Measurements from ENCODE around the gene CATSPER2.
"Not testable (repeated sequence)": the region's sequence is repeated elsewhere in the genome, so short reads cannot be mapped to it uniquely, and the experiment has no call there.

Gene CATSPER2

DNA sequence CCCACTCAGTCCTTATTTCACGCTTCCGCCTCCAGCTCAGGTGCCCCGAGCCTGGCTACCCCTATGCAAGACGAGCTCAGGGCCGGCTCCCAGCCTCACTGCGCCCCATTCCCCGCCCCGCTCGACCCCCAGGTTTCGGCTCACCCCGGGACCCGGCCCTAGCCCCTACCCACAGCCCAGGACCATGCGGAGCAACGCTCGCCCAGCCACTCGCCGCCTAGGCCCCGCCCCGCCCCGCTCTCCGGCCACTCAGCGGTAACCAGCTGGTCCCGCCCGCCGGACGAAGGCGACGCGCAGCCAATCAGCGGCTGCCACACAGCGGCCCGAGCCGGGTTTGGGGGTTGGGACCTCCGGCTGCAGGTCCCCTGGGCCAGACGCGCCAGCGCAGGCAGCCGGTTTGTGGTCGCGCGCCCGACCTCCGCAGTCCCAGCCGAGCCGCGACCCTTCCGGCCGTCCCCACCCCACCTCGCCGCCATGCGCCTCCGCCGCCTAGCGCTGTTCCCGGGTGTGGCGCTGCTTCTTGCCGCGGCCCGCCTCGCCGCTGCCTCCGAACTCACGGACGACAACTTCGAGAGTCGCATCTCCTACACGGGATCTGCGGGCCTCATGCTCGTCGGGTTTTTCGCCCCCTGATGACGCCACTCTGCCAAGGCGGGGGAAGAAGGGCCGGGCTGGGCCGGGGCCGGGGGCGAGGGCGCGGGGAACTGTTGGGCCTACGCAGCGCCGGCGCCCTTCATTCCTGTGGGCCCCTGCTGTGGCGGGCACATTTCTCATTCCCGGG, at the start of gene CATSPER2:
Gene CATSPER2, minus strand, starts transcription at position 196 of the 781 bp plus-strand sequence. CDS start 783 bp downstream, outside the sequence.
- no peak within 1 kb of the TSS for H3K27ac Mint-ChIP-seq

DNA sequence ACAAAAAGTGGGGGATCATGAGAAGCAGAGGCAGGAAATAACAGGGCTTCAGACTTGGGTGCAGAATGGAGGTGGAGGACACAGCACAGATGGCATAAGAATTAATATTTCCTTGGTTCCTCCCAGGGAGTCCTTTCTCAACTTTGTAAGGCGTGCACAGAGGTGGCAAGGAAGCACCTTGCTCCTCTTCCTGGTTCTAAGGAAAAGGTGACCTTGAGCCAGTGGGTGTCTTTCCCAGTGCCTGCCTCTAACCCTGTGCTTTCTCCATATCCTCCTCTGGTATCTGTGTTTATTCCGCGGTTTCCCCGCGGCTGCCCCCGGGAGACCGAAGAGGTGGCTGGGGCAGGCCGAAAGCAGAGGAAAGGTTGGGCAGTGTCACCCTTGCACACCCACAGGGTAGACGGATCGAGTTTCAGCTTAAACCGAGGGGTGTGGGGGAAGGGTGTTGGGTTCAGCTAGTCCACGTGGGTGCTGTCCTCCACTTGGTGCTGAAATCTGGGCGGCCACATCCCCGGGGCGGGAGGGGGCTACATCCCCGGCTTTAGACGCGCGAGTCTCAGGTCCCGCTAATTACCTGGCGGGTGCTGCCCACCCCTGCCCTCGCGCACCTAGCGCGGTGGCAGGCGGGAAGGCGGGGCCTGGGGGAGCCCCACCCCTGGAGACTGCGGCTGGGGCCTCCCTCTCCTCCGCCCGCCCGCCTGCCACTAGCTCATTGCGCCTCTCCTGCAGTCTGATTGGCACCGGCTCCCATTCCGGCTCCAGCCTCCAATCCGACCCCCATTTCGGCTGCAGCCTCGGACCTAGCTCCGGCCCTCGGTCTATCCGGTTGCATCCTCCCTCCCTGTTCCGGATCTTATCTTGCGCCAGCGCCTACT, 44.7 kb upstream of the CATSPER2 start, which contains the start of gene CKMT1A:
Gene CKMT1A, plus strand, starts transcription at position 712 of the 875 bp plus-strand sequence. CDS start 192 bp downstream, outside the sequence.
- not testable (repeated sequence) for DNase-seq; H3K9me3 Mint-ChIP-seq; H3K36me3 Mint-ChIP-seq (ENCODE audit: low read depth); H3K27ac Mint-ChIP-seq; H3K27me3 Mint-ChIP-seq (ENCODE audit: low read depth, poor library complexity); H3K4me3 Mint-ChIP-seq; H3K4me1 Mint-ChIP-seq

More for the DNA sequence above, at the start of gene CATSPER2:
- H3K36me3 Mint-ChIP-seq (ENCODE audit: low read depth), result peaks cover 31% of the 10 kb centered on the region
- H3K9me3 Mint-ChIP-seq, result peaks cover 24% of the 10 kb centered on the region
- TF ChIP-seq, protein P1, sequence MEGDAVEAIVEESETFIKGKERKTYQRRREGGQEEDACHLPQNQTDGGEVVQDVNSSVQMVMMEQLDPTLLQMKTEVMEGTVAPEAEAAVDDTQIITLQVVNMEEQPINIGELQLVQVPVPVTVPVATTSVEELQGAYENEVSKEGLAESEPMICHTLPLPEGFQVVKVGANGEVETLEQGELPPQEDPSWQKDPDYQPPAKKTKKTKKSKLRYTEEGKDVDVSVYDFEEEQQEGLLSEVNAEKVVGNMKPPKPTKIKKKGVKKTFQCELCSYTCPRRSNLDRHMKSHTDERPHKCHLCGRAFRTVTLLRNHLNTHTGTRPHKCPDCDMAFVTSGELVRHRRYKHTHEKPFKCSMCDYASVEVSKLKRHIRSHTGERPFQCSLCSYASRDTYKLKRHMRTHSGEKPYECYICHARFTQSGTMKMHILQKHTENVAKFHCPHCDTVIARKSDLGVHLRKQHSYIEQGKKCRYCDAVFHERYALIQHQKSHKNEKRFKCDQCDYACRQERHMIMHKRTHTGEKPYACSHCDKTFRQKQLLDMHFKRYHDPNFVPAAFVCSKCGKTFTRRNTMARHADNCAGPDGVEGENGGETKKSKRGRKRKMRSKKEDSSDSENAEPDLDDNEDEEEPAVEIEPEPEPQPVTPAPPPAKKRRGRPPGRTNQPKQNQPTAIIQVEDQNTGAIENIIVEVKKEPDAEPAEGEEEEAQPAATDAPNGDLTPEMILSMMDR (IDR thresholded peaks at IDR 0.05), result no peak
- DNase-seq, result no peak
- H3K4me1 Mint-ChIP-seq, result no peaks in the 10 kb centered on the region
- no peak within 1 kb of the TSS for H3K4me3 Mint-ChIP-seq
- no peaks in the 10 kb centered on the region for H3K27me3 Mint-ChIP-seq (ENCODE audit: low read depth, poor library complexity)

DNA sequence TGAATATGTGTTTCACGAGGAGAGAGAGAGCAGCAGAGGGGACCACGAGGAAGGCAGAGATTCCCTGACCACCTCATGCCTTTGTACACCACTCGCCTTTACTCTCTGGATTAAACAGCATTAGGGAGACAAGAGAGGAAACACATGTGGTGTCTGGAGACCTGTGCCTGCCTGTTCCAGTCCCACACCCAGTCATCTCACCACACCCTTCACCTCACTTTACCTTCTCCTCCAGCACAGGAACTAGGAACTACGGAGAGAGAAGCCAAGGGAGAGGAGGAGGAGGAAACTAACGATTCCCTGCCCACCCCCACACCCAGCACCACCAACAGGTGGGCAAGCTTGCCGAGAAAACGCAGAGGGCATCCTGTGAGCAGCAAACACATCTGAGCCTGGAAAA, 44.0 kb upstream of the CATSPER2 start:
- H3K4me3 Mint-ChIP-seq; DNase-seq; H3K4me1 Mint-ChIP-seq; H3K9me3 Mint-ChIP-seq; H3K27ac Mint-ChIP-seq; H3K36me3 Mint-ChIP-seq (ENCODE audit: low read depth); H3K27me3 Mint-ChIP-seq (ENCODE audit: low read depth, poor library complexity): not testable (repeated sequence)

DNA sequence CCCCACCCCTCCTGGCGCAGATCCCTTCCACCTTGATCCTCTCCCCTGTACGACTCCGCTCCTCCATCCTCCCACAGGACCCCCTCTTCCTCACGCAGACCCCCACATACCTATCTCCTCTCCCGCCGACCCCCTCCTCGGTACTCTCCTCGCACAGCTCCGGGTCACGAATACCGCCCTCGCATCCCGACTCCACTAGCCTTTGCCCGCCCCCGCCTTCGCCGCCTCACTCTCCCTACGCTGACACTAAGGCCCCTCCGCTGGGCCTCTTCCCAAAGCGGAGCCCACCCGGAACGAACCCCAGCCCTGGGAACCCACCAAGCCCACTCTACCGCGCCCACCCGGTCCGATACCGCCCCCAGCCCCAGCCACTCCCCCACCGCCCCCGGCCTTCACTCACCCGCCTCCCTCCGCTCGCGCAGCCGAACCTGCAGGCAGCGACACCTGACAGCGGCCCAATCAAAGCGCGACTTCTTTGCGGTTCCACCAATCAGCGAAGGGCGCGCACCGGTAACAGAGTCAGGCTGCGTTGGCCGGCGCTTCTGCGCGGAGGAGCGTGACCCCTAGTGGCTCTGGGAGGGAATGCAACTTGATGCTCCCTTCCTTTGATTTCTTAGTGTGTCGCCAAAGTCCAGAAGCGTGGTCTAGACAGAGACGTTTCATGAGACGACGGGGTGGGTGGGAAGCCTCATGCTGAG, 41.1 kb upstream of the CATSPER2 start:
- H3K4me1 Mint-ChIP-seq; H3K27ac Mint-ChIP-seq; DNase-seq; H3K4me3 Mint-ChIP-seq; H3K9me3 Mint-ChIP-seq; H3K36me3 Mint-ChIP-seq (ENCODE audit: low read depth); H3K27me3 Mint-ChIP-seq (ENCODE audit: low read depth, poor library complexity): not testable (repeated sequence)

DNA sequence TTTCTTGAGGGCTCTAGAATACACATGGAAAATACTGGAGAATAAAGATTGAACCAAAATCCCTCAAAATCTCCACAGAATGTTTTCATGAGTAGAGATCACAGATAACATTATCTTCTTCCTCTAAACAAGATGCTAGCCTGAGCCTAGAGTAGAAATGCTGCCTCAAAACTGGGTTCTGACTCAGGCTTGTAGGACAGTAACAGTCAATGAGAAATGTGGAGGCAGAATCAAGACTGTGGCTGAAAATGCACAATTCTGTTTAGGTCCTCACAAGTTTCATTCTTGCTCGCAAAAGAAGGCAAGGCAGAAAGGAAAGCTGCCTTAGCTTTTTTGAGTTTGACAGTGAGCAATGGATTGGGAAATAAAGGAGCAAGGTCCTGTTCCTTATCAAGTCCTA, 25.5 kb upstream of the CATSPER2 start:
- H3K4me3 Mint-ChIP-seq; H3K27me3 Mint-ChIP-seq (ENCODE audit: low read depth, poor library complexity); H3K36me3 Mint-ChIP-seq (ENCODE audit: low read depth); H3K9me3 Mint-ChIP-seq; H3K4me1 Mint-ChIP-seq; DNase-seq; H3K27ac Mint-ChIP-seq: not testable (repeated sequence)

DNA sequence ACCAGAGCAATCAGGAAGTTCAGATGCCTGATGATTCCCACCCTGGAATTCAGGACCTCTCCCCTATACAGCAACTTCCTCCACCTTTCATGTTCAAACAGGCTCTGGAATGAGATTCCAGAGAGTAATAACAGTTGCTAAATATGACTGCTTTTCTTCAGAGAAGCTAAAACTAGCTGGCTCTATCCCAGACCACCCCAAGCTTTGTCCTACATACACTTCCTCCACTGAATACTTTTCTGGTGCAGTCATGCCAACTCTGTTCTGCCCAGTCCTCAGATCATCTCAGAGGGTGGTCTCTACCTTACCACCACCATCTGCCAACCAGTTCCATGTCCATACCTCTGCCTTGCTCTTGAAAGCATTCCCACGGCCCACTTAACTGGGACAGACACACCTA, 17.5 kb upstream of the CATSPER2 start:
- H3K4me3 Mint-ChIP-seq; H3K9me3 Mint-ChIP-seq; H3K36me3 Mint-ChIP-seq (ENCODE audit: low read depth): not testable (repeated sequence)

DNA sequence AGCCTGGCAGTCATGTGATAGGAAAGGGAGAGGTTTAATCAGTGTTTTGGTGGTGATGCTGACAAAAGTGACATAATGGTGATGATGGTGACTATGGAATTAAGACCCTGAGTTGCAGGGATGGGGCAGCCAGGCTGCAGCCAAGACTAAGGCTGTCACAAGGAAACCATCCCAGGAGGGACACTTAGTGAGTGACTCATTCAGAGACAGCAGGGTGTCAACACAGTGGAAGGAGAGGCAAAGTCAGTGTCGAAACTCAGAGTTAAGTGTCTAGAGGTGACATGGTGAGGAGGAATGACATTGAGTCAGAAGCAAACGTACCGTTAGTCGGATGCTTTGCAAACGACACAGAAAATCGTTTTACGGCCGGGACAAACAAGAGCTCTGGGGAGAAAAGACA, 14.7 kb upstream of the CATSPER2 start:
- not testable (repeated sequence) for H3K36me3 Mint-ChIP-seq (ENCODE audit: low read depth); DNase-seq; H3K27ac Mint-ChIP-seq; H3K27me3 Mint-ChIP-seq (ENCODE audit: low read depth, poor library complexity); H3K9me3 Mint-ChIP-seq; H3K4me3 Mint-ChIP-seq; H3K4me1 Mint-ChIP-seq

More for the DNA sequence above, 17.5 kb upstream of the CATSPER2 start:
- not testable (repeated sequence) for DNase-seq; H3K27me3 Mint-ChIP-seq (ENCODE audit: low read depth, poor library complexity); H3K27ac Mint-ChIP-seq; H3K4me1 Mint-ChIP-seq

DNA sequence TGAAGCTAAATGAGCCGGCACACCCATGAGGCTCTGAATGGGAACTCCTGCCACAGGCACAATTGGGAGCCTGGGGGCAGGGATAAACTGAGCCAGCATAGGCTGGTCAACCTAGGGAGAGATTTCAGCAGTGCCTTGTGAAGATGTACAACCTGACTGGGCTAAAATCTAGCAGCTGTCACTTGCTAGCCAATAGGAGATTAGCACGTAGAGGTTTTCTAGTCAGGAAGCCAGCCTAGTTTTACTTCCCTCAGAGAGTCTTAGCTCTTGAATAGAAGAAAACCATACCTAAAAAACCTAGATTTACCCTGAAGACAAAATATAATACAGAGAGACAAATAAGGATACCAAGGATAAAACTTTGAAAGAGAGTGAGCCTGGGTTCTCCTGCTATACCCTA, 13.6 kb upstream of the CATSPER2 start:
- not testable (repeated sequence) for H3K9me3 Mint-ChIP-seq; H3K4me3 Mint-ChIP-seq; DNase-seq; H3K4me1 Mint-ChIP-seq; H3K27ac Mint-ChIP-seq; H3K27me3 Mint-ChIP-seq (ENCODE audit: low read depth, poor library complexity); H3K36me3 Mint-ChIP-seq (ENCODE audit: low read depth)

DNA sequence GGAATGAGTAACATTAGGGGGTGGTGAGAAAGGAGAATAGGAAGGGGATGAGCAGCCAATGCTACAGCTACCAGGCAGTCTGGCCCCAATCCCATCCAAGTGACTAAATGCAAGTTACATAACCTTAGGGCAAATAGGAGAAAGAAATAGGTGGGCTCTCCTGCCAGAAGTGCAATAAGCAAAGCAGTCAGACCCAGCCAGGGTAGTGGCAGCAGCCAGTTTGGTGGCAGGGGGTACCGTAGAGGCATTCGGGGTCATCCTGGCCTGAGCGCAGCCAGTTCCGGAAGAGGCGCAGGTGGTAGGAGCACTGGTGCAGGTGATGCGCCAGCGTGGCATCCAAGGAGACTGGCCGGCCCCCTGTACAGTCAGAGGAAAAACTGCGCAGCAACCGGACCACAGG, 11.1 kb upstream of the CATSPER2 start:
- H3K9me3 Mint-ChIP-seq, result not testable (repeated sequence)

DNA sequence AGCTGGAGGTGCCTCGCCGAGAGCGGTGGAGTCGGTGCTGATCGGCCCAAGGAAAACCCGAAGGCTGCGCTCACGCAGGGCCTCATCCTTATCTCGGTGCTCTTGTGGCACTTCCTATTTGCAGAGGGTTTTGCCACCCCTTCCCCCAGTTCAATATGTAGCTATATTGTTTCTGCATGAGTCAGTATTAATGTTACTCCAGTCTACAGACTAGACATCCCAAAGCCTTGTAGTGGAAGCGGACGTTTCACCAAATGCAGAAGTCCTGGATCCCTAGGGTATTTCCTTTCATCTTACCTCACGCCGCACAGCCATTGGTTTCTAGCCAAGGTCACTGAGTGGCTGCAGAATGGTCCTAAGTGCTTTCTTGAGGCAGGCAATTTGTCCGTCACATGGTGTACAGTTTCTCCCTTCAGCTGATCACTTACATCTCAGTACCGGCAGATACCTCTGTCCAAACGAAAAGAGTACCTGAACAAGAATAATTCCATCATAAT, 834 bp upstream of the CATSPER2 start:
- Mint-ChIP-seq H3K36me3 (ENCODE audit: low read depth) (peaks cover 31% of the 10 kb centered on the region), H3K9me3 (peaks cover 24% of the 10 kb centered on the region)
- not testable (repeated sequence) for H3K4me3 Mint-ChIP-seq; H3K27ac Mint-ChIP-seq; DNase-seq; H3K4me1 Mint-ChIP-seq; H3K27me3 Mint-ChIP-seq (ENCODE audit: low read depth, poor library complexity)

More for the DNA sequence above, 11.1 kb upstream of the CATSPER2 start:
- DNase-seq; H3K27ac Mint-ChIP-seq; H3K36me3 Mint-ChIP-seq (ENCODE audit: low read depth); H3K27me3 Mint-ChIP-seq (ENCODE audit: low read depth, poor library complexity); H3K4me1 Mint-ChIP-seq; H3K4me3 Mint-ChIP-seq: not testable (repeated sequence)

DNA sequence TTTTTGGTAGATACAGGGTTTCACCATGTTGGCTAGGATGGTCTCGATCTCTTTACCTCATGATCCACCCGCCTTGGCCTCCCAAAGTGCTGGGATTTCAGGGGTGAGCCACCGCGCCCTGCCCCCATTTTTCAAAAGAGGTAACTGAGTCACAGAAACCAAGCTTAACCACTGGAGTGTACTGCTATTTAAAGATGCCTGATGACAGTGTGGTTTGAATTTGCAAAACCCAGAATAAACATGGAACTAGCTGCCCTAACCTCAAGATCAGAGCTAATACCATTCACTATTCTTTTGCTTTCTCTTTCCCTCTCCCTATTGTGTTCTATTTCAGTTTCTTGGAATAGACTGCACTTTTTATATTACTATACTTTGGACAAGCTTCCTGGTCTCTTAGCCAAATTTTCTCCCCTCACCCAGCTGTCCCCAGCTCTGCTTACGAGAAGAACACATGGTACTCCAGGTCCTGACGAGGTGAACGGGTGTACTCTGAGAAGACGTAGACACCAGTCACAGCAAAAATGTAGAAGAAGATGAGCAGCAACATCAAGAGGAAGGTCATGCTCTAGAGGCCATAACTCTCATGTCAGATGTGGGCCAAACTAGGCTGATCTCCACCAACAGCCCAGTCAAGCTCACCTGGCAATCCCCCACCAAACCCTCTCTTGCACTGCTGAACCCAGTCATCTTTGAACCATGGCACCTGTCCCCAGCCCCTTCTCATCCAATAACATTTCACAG, 10.0 kb downstream of the CATSPER2 start:
- not testable (repeated sequence) for H3K36me3 Mint-ChIP-seq (ENCODE audit: low read depth); H3K27ac Mint-ChIP-seq; H3K4me3 Mint-ChIP-seq; DNase-seq; H3K4me1 Mint-ChIP-seq; H3K9me3 Mint-ChIP-seq
- H3K27me3 Mint-ChIP-seq (ENCODE audit: low read depth, poor library complexity), result peaks cover 29% of the 10 kb centered on the region

DNA sequence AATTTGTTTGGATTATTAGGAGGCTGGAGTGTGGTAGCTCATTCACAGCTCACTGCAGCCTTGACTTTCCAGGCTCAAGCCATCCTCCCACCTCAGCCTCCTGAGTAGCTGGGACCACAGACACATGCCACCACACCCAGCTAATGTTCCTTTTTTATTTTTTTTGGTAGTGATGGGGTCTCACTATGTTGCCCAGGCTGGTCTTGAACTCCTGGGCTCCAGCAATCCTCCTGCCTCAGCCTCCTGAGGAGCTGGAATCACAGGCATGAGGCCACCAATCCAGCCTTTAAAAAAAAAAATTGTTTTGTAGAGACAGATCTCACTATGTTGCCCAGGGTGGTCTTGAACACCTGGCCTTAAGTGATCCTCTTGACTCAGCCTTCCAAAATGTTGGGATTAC, 21.7 kb downstream of the CATSPER2 start:
- not testable (repeated sequence) for H3K4me3 Mint-ChIP-seq; H3K36me3 Mint-ChIP-seq (ENCODE audit: low read depth); H3K27ac Mint-ChIP-seq; DNase-seq; H3K27me3 Mint-ChIP-seq (ENCODE audit: low read depth, poor library complexity); H3K4me1 Mint-ChIP-seq; H3K9me3 Mint-ChIP-seq
